SK-N-SH (cell line): ENCODE results near the gene FZD7. TPM values are rescaled to one million over a fixed set of nuclear protein-coding genes. Genes with fewer than 3 reads are reported as not detected.

Experiments used
- CTCF ChIA-PET: fragments of 300-600, 350-600 bp; formaldehyde crosslinking; extraction: SDS; loops from one replicate; lab custom pipeline; 2021; lab: Yijun Ruan, JAX
- POLR2A ChIA-PET: fragments of 350-600 bp; sonication (Branson Sonifier 250); formaldehyde crosslinking; extraction: SDS; loops from one replicate; lab custom pipeline; 2020; ENCODE audit warnings: antibody characterized with exemption, inconsistent platforms; lab: Yijun Ruan, JAX
- DNase-seq: peaks from one replicate; pipeline ENCODE4 v3.0.0; 2012
- H2AFZ ChIP-seq: fragments of 200-600 bp; sonication (generic); 2 replicates; pipeline ENCODE4 v1.8.1; 2016; ENCODE audit warnings: antibody characterized with exemption, mild to moderate bottlenecking, low read depth
- H3F3A ChIP-seq: fragments of 200-600 bp; sonication (generic); replicated peaks from 2 replicates; pipeline ENCODE3; 2016; ENCODE audit warnings: antibody characterized with exemption, mild to moderate bottlenecking; ENCODE audit not compliant: insufficient read depth
- H3K27ac ChIP-seq, 2 experiments: fragments of 200-500 bp in 1 of 2; fragments of 200-600 bp in 1 of 2; sonication (Bioruptor generic) in 1 of 2; sonication (generic), shearing (Covaris generic) in 1 of 2; 2 replicates each; pipeline versions ENCODE4 v1.5.1 to v1.6.1; 2014 to 2016; ENCODE audit warnings: low read depth in 2 of 2, inconsistent platforms in 1 of 2, low read length in 1 of 2, mild to moderate bottlenecking in 1 of 2, mixed read lengths in 1 of 2
- H3K27me3 ChIP-seq: fragments of 200-600 bp; sonication (generic), shearing (Covaris generic); 2 replicates; pipeline ENCODE4 v1.6.1; 2016; ENCODE audit warnings: mixed run types; ENCODE audit not compliant: insufficient read depth
- H3K36me3 ChIP-seq, 2 experiments: fragments of 200-500 bp in 1 of 2; fragments of 200-600 bp in 1 of 2; sonication (Bioruptor generic) in 1 of 2; sonication (generic) in 1 of 2; replicated peaks in 1 of 2; 2 replicates each; pipeline versions ENCODE3 to v1.5.1; 2014 to 2016; ENCODE audit warnings: low read length in 1 of 2, mild to moderate bottlenecking in 1 of 2; ENCODE audit not compliant: insufficient read depth in 2 of 2, control insufficient read depth in 1 of 2
- H3K4me1 ChIP-seq, 2 experiments: fragments of 200-500 bp in 1 of 2; fragments of 200-600 bp in 1 of 2; sonication (Bioruptor generic) in 1 of 2; sonication (generic), shearing (Covaris generic) in 1 of 2; 2 replicates each; pipeline versions ENCODE4 v1.5.1 to v1.6.1; 2014 to 2016; ENCODE audit warnings: low read depth in 1 of 2, low read length in 1 of 2, mixed run types in 1 of 2; ENCODE audit not compliant: insufficient read depth in 2 of 2, control insufficient read depth in 1 of 2
- H3K4me2 ChIP-seq: fragments of 200-600 bp; sonication (generic), shearing (Covaris generic); 2 replicates; pipeline ENCODE4 v1.6.1; 2017; ENCODE audit warnings: mixed run types
- H3K4me3 ChIP-seq, 2 experiments: fragments of 200-500 bp in 1 of 2; fragments of 200-600 bp in 1 of 2; sonication (Bioruptor generic) in 1 of 2; sonication (generic), shearing (Covaris generic) in 1 of 2; 2 replicates each; pipeline versions ENCODE4 v1.5.1 to v1.8.1; 2014 to 2016; ENCODE audit warnings: low read depth in 2 of 2, inconsistent platforms in 1 of 2, low read length in 1 of 2, mild to moderate bottlenecking in 1 of 2, mixed read lengths in 1 of 2, moderate library complexity in 1 of 2
- H3K79me2 ChIP-seq: fragments of 200-600 bp; sonication (generic); 2 replicates; pipeline ENCODE4 v1.8.1; 2017; ENCODE audit warnings: mild to moderate bottlenecking; ENCODE audit not compliant: insufficient read depth
- H3K9ac ChIP-seq: fragments of 200-600 bp; sonication (generic); 2 replicates; pipeline ENCODE4 v1.6.1; 2017; ENCODE audit warnings: mixed run types
- H3K9me2 ChIP-seq: fragments of 200-600 bp; sonication (generic); 2 replicates; pipeline ENCODE4 v1.6.1; 2017; ENCODE audit warnings: mixed run types
- H3K9me3 ChIP-seq: fragments of 200-600 bp; sonication (generic); 2 replicates; pipeline ENCODE4 v1.6.1; 2017; ENCODE audit warnings: mixed run types, mild to moderate bottlenecking, moderate library complexity
- H4K20me1 ChIP-seq: fragments of 200-600 bp; sonication (generic); 2 replicates; pipeline ENCODE4 v1.6.1; 2017; ENCODE audit warnings: mild to moderate bottlenecking, mixed run types; ENCODE audit not compliant: insufficient read depth
- CTCF ChIP-seq: fragments of 200-600 bp; sonication (generic); IDR thresholded peaks from 2 replicates; pipeline ENCODE4 v1.6.1; 2017; ENCODE audit warnings: antibody characterized with exemption, mild to moderate bottlenecking, moderate library complexity
- FOSL2 ChIP-seq: IDR thresholded peaks from 2 replicates; pipeline ENCODE4 v1.4.0; 2012; ENCODE audit warnings: low read depth, mild to moderate bottlenecking, moderate library complexity, borderline replicate concordance
- NFIC ChIP-seq: IDR thresholded peaks from 2 replicates; pipeline ENCODE4 v1.4.0; 2012; ENCODE audit warnings: borderline replicate concordance
- RAD21 ChIP-seq: IDR thresholded peaks from 2 replicates; pipeline ENCODE4 v1.6.1; 2012; ENCODE audit warnings: mild to moderate bottlenecking, low read length
- RCOR1 ChIP-seq: fragments of 150-350 bp; IDR thresholded peaks from 2 replicates; pipeline ENCODE4 v1.6.1; 2017; ENCODE audit warnings: antibody characterized with exemption, low read length
- SMC3 ChIP-seq: IDR thresholded peaks from 2 replicates; pipeline ENCODE4 v1.6.1; 2012; ENCODE audit warnings: low read depth, low read length, improper control_type of control experiment
- YY1 ChIP-seq: IDR thresholded peaks from 2 replicates; pipeline ENCODE4 v1.4.0; 2012; ENCODE audit warnings: low read depth, mild to moderate bottlenecking
- WGBS: methylation state at CpG from one replicate; pipeline ENCODE4 v1.1.6; 2017; ENCODE audit warnings: low lambda C conversion rate; 5-methylcytosine and 5-hydroxymethylcytosine counted together
- polyA plus RNA-seq, 3 experiments: library from polyadenylated mRNA; depleted of rRNA; stranded (reverse); fragments of >200 nt; gene quantifications; 2 replicates each; pipeline ENCODE4 v1.2.3, GENCODE V29; 2012

Gene FZD7
- polyA plus RNA-seq, 1 of the 3 experiments (the other 2 are of a cell fraction), result 19.7 TPM

GRCh38 chr2:202071107-202071506, 37.5 kb downstream of the FZD7 start:
- H3K9me3 ChIP-seq, result no peaks in the 10 kb centered on the region
- H3K4me2 ChIP-seq, result no peak overlapping the region
- H3K27ac ChIP-seq, result no peak overlapping the region
- H3K27me3 ChIP-seq, result no peaks in the 10 kb centered on the region
- no peak overlapping the region for H3K9ac ChIP-seq
- no peak for DNase-seq
- H4K20me1 ChIP-seq, result no peaks in the 10 kb centered on the region
- no peak for TF ChIP-seq YY1
- no peaks in the 10 kb centered on the region for H3K79me2 ChIP-seq
- H3F3A ChIP-seq, result no peaks in the 10 kb centered on the region
- H3K4me1 ChIP-seq, result peaks cover 0 to 8% of the 10 kb centered on the region in 2 experiments; a peak in 1 of 4 replicates
- CTCF ChIA-PET, result no interaction called here
- H3K9me2 ChIP-seq, result no peaks in the 10 kb centered on the region
- POLR2A ChIA-PET, result no interaction called here
- 91% methylated on average over 2 of the region's 2 CpGs for WGBS
- no peak overlapping the region for H2AFZ ChIP-seq
- no peak overlapping the region for H3K4me3 ChIP-seq
- no peaks in the 10 kb centered on the region for H3K36me3 ChIP-seq

DNA sequence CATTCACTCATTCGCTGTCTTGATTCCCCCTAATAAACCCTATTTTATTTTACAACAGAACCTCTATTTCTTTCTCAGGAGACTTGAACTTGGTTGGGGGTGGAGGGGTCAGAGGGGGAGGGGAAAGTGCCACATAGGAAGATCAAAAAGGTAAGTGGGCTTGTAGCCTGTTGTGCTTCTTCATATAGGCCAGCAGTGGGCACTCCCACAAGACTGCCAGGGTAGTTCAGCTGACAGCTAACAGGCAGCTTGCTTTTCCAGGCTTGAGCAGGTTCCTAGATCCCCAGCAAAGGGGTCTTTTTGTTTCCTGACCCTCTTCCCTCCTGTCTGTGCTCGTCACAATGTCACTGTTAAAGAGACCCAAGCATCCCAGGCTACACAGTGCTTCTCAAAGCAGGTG, 38.6 kb downstream of the FZD7 start:
- no peak overlapping the region for H3K27ac ChIP-seq
- ChIA-PET CTCF (interaction anchor here (0.8 to 3.0 kb wide), 6 partner anchors 8 to 106 kb away, joined by 3 to 8 read pairs (median 4); no protein-coding TSS in a partner anchor), POLR2A (no interaction called here)
- no peaks in the 10 kb centered on the region for H3K79me2 ChIP-seq
- TF ChIP-seq RAD21, result peak; percentile 57
- TF ChIP-seq NFIC, result no peak
- peak; percentile 31 for TF ChIP-seq CTCF
- peak; percentile 42; the same call in 1 of the 2 replicates for TF ChIP-seq SMC3
- no peak overlapping the region for H2AFZ ChIP-seq
- H3K9me3 ChIP-seq, result no peaks in the 10 kb centered on the region
- peaks cover 0 to 8% of the 10 kb centered on the region in 2 experiments; a peak in 1 of 4 replicates for H3K4me1 ChIP-seq
- H3K27me3 ChIP-seq, result no peaks in the 10 kb centered on the region
- H3K4me2 ChIP-seq, result no peak overlapping the region
- H4K20me1 ChIP-seq, result no peaks in the 10 kb centered on the region
- 83% methylated on average over 2 of the region's 2 CpGs for WGBS
- no peaks in the 10 kb centered on the region for H3K9me2 ChIP-seq
- H3K36me3 ChIP-seq, result no peaks in the 10 kb centered on the region
- no peak overlapping the region for H3K9ac ChIP-seq
- no peaks in the 10 kb centered on the region for H3F3A ChIP-seq
- DNase-seq, result peak; percentile 29
- no peak overlapping the region for H3K4me3 ChIP-seq

DNA sequence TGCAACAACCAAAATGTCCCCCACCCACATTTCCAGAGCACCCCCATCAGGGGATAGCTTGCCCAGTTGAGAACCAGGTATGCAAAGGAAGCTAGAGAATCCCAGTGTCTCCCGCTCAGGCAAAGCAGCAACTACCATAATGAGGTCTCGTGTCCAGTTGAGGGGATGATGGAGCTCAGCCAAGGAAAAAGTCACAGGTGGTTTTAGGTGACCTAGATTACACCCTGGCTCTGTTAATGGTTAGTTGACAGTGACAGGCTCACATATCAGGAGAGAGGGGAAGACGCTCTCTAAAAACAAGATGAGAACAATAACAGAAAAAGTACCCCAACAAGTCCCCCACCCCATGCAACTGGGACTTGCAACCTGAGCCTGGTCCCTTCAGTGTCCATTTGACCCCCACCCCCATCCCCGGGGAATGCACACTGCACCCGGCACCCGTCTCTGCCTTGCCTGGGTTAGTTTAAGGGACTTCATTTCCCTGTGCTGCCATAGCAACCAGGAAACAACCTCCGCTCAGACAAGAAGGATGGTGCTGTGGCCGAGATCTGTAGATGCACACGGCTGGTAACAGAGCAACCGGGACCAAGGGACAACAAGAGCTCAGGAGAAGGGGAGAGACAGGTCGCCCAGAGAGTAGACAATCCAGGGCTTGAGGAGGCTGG, 39.2 kb downstream of the FZD7 start, which contains the start of gene KIAA2012:
Gene KIAA2012 (plus strand): TSS at position 519 of the 665 bp plus-strand sequence. CDS start 373 bp downstream, outside the sequence.
- no peaks in the 10 kb centered on the region for H3K79me2 ChIP-seq
- 80% methylated on average over 10 of the region's 11 CpGs for WGBS
- POLR2A ChIA-PET, result interaction anchor here (0.8 kb wide), 1 partner anchor 9 kb away, joined by 3 read pairs; no protein-coding TSS in a partner anchor
- TF ChIP-seq RAD21, result no peak
- no peak for TF ChIP-seq CTCF
- TF ChIP-seq FOSL2, result no peak
- no peak for TF ChIP-seq NFIC
- no peak for TF ChIP-seq RCOR1
- TF ChIP-seq, all 33 proteins: peak for 0
- Histone ChIP-seq H3K9me2 (no peaks in the 10 kb centered on the region), H3F3A (no peaks in the 10 kb centered on the region), H3K9me3 (no peaks in the 10 kb centered on the region), H3K36me3 (no peaks in the 10 kb centered on the region), H3K27me3 (no peaks in the 10 kb centered on the region), H3K4me2 (no peak within 1 kb of the TSS), H3K4me3 (no peak within 1 kb of the TSS), H3K27ac (no peak within 1 kb of the TSS), H2AFZ (no peak within 1 kb of the TSS), H3K9ac (no peak within 1 kb of the TSS), H3K4me1 (peaks cover 0 to 8% of the 10 kb centered on the region in 2 experiments; a peak in 1 of 4 replicates), H4K20me1 (no peaks in the 10 kb centered on the region)
- CTCF ChIA-PET, result interaction anchor here (0.5 to 3.0 kb wide), 9 partner anchors 9 to 1117 kb away, joined by 3 to 8 read pairs (median 4); no protein-coding TSS in a partner anchor
- DNase-seq, result peak; percentile 23
